ACC112 (cell line): ENCODE results near the gene RMND1.
A peak's percentile ranks its signal among the peaks of the same experiment; 100 is the strongest.
"Not testable (repeated sequence)": the region's sequence is repeated elsewhere in the genome, so short reads cannot be mapped to it uniquely, and the experiment has no call there.

ENCODE experiments used
- H2AFZ ChIP-seq: fragments of 200-600 bp; sonication (generic); one replicate; pipeline ENCODE4 v1.6.0; 2017; ENCODE audit warnings: antibody characterized with exemption, low read length; ENCODE audit not compliant: unreplicated experiment
- H3K27ac ChIP-seq: fragments of 200-600 bp; sonication (generic); 2 replicates; pipeline ENCODE4 v1.5.1; 2014; ENCODE audit warnings: low read depth, mild to moderate bottlenecking, antibody characterized with exemption, low read length, moderate library complexity
- H3K27me3 ChIP-seq: fragments of 200-600 bp; sonication (generic); 2 replicates; pipeline ENCODE4 v1.6.1; 2014; ENCODE audit warnings: mild to moderate bottlenecking, antibody characterized with exemption, low read length, moderate library complexity, mixed read lengths; ENCODE audit not compliant: insufficient read depth
- H3K36me3 ChIP-seq: fragments of 200-600 bp; sonication (generic); 2 replicates; pipeline ENCODE4 v1.6.1; 2016; ENCODE audit warnings: mild to moderate bottlenecking, antibody characterized with exemption, low read length, moderate library complexity, mixed read lengths; ENCODE audit not compliant: insufficient read depth
- H3K4me1 ChIP-seq: fragments of 200-600 bp; sonication (generic); one replicate; pipeline ENCODE4 v1.6.1; 2016; ENCODE audit warnings: low read length, mixed read lengths; ENCODE audit not compliant: insufficient read depth, unreplicated experiment, control insufficient read depth
- H3K4me3 ChIP-seq: fragments of 200-600 bp; sonication (generic); 2 replicates; pipeline ENCODE4 v1.5.1; 2014; ENCODE audit warnings: mild to moderate bottlenecking, low read depth, low read length
- H3K79me2 ChIP-seq: fragments of 200-600 bp; sonication (generic); one replicate; pipeline ENCODE4 v1.6.0; 2016; ENCODE audit warnings: low read length; ENCODE audit not compliant: control insufficient read depth, unreplicated experiment, insufficient read depth

Gene RMND1

DNA sequence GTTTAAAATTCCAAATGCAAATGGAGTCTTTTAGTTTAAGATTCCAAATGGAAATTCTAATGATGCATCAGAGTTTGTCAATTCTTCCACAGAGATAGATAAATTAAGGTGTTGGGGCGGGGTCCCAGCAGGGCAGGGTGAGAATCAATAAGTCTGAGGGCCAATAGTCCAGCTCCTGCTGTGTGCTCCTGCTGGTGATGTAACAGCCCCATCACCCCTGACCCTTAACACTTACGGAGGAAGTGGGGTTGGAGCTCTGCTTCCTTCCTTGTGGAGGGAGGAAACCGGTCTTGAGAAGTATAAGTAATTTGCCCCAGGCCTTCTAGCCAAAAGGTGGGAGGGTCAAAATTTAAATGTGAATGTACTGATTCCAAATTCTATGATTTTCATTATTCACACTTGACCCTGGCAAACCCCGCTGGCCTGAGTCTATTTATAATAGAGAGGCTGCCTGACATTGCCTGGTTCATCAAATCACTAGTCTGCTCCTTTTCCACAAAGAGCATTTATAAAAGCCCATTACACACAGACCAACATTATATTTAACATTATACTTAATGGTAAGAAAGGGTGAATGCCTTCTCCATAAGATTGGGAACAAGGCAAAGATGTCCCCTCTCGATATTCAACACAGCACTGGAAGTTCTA lies 77.8 kb downstream of the RMND1 start:
- Histone ChIP-seq H3K4me1 (peaks cover 16% of the 10 kb centered on the region), H3K4me3 (no peak overlapping the region), H3K27ac (peak overlapping the region; percentile 72)

DNA sequence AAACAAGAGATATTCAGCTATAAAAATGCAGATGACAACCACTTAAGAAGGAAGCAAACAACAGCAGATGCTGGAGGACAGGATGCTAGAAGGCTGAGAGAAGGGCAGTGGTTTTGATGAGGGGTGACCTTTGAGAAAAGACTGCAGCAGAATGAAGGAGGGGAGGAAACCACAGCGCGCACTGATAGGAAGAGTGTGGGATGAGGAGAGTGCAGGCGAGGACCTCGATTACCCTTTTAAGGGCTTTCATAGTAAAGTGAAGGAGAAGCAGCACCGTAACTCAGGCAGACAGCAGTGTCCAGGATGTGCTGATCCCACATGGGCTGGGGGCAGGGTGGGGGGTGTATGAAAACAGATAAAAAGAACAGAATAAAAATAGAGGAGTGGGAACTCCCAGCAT lies 79.8 kb downstream of the RMND1 start:
- Histone ChIP-seq H3K79me2 (peaks cover 34% of the 10 kb centered on the region), H3K4me3 (no peak overlapping the region), H3K27ac (no peak overlapping the region), H3K27me3 (no peaks in the 10 kb centered on the region), H3K4me1 (peaks cover 7% of the 10 kb centered on the region), H3K36me3 (peaks cover 11% of the 10 kb centered on the region; the same call in 1 of the 2 replicates), H2AFZ (no peak overlapping the region)

More for the DNA sequence above, 77.8 kb downstream of the RMND1 start:
- no peak overlapping the region for H2AFZ ChIP-seq
- H3K36me3 ChIP-seq = peaks cover 6% of the 10 kb centered on the region; the same call in 1 of the 2 replicates
- H3K79me2 ChIP-seq = peaks cover 43% of the 10 kb centered on the region
- H3K27me3 ChIP-seq = no peaks in the 10 kb centered on the region

DNA sequence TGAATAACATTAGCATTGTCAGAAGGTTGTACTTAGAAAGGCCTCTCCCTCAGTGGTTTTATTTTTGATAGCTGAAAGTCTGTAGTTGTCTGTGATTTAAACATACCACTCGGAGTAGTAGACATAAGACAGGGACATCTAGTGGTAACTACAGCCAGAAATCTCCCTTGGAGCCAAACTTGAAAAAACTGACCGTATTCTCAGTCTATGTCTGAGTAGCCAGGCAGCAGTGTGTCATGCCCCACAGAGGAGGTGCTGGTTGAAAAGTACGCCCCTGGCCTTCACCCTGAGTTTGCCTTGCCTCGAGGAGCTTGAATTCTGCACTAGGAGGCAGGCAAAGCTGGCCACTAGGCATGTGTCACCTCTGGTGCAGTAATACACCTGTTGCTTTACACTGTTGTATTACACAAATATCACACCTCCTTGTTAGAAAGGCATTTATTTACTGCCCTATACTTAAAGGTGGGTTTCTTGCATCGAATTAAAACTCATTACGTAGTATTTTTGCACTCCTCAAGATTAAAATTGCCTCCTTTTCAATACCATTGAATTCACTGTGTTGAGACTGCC lies 81.3 kb downstream of the RMND1 start:
- Histone ChIP-seq H3K27me3 (no peaks in the 10 kb centered on the region), H2AFZ (no peak overlapping the region), H3K27ac (no peak overlapping the region), H3K36me3 (peaks cover 11% of the 10 kb centered on the region; the same call in 1 of the 2 replicates), H3K4me3 (no peak overlapping the region), H3K4me1 (peaks cover 7% of the 10 kb centered on the region), H3K79me2 (peaks cover 19% of the 10 kb centered on the region)

DNA sequence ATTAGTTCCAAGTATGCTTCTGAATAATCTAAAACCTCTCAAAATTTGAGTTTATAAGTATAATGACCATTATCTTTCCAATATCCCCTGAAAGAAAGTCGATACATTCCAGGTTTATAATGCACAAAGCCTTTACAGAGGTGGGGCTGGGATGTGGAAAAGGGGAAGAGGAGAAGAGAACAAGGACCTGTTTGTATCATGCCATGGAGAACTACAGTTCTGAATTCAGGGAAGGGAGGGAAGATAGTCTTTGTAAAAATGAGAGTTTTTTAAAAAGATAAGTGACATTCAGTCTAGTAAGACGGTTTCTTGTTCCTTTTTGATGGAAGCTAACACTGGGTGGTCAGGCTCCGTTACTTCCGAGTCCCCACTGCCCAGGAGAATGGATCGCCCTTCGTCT lies 86.7 kb downstream of the RMND1 start:
- no peak overlapping the region for H2AFZ ChIP-seq
- peaks cover 9% of the 10 kb centered on the region; the same call in 1 of the 2 replicates for H3K36me3 ChIP-seq
- H3K27me3 ChIP-seq = no peaks in the 10 kb centered on the region
- no peaks in the 10 kb centered on the region for H3K79me2 ChIP-seq
- H3K4me3 ChIP-seq = no peak overlapping the region
- H3K4me1 ChIP-seq = no peaks in the 10 kb centered on the region
- H3K27ac ChIP-seq = no peak overlapping the region

GRCh38 chr6:151359486-151359885 lies 92.4 kb downstream of the RMND1 start:
- Histone ChIP-seq H3K4me3 (no peak overlapping the region), H3K79me2 (no peaks in the 10 kb centered on the region)

GRCh38 chr6:151358475-151358874 lies 93.5 kb downstream of the RMND1 start:
- Histone ChIP-seq H2AFZ (no peak overlapping the region), H3K4me1 (peaks cover 17% of the 10 kb centered on the region), H3K27ac (no peak overlapping the region), H3K79me2 (no peaks in the 10 kb centered on the region), H3K4me3 (no peak overlapping the region), H3K27me3 (no peaks in the 10 kb centered on the region), H3K36me3 (peaks cover 24% of the 10 kb centered on the region)

More at GRCh38 chr6:151359486-151359885, 92.4 kb downstream of the RMND1 start:
- no peak overlapping the region for H2AFZ ChIP-seq
- no peak overlapping the region for H3K27ac ChIP-seq
- H3K27me3 ChIP-seq = no peaks in the 10 kb centered on the region
- peaks cover 17% of the 10 kb centered on the region for H3K4me1 ChIP-seq
- peaks cover 16% of the 10 kb centered on the region for H3K36me3 ChIP-seq

DNA sequence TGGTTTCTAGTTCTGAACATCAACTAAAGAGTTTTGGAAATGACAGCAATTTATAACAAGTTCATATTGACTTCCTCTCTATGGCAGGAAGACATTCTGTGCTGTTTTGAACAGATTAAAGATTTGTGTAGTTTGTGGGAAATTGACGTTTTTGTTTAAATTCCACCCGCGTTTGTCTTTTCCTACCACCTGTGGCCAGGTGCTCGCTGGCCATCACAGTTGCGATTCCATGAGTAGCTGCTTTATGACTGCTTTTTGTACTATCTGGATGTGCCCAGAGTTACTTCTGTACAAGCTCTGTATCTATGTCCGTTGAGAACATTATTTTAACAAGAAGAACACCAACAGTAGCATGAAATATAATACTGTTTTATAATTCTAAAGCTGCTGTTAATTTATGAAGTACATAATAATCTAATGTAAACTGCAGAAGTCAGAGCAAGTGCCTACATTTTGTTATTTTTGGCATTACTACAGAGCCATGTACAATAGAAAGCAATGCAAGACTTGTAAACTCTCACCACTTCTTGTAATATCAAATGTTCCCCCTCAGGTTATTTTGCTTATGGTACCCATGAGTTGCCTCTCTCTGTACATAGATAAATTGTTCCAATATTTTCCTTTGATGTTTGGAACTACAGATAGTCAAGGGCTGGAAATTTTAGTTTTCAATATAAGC lies 94.0 kb downstream of the RMND1 start:
- Histone ChIP-seq H3K27ac (no peak overlapping the region), H3K79me2 (peaks cover 3% of the 10 kb centered on the region), H3K27me3 (no peaks in the 10 kb centered on the region), H3K4me1 (peaks cover 17% of the 10 kb centered on the region), H2AFZ (no peak overlapping the region), H3K4me3 (no peak overlapping the region), H3K36me3 (peaks cover 30% of the 10 kb centered on the region)

- Histone ChIP-seq H3K27ac (peak overlapping the region; percentile 45), H3K36me3 (peaks cover 39% of the 10 kb centered on the region), H3K4me1 (peaks cover 17% of the 10 kb centered on the region)
- not testable (repeated sequence) for H2AFZ ChIP-seq, H3K27me3 ChIP-seq, H3K4me3 ChIP-seq, H3K79me2 ChIP-seq
Measured at GRCh38 chr6:151356983-151357382, 94.9 kb downstream of the RMND1 start.
